HUDEP-2 (cell line): ENCODE results near the gene SEC16A.
A peak's percentile ranks its signal among the peaks of the same experiment; 100 is the strongest.
"Not testable (repeated sequence)": the region's sequence is repeated elsewhere in the genome, so short reads cannot be mapped to it uniquely, and the experiment has no call there.

Source experiments
- DNase-seq, 76 experiments: peaks; one replicate each; lab custom pipeline; 2025; ENCODE audit not compliant: unreplicated experiment in 76 of 76; lab: John Stamatoyannopoulos, UW

Gene SEC16A

DNA sequence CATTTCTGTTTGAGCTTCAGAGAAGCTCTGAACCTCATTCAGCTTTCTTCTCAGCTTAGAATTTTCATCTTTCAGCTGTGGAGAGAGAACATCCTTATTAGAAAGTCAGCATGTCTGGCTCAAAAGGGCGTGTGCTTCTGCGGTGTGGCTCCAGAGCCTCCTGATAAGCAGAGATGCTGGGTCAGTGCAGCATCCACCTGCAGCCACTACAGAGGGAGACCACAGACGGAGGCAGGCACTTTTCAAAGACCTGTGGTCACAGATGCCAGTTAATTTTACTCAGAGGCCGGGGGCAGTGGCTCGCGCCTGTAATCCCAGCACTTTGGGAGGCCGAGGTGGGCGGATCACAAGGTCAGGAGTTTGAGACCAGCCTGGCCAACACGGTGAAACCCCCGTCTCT lies 76.9 kb downstream of the SEC16A start:
- DNase-seq, result not testable (repeated sequence)

DNA sequence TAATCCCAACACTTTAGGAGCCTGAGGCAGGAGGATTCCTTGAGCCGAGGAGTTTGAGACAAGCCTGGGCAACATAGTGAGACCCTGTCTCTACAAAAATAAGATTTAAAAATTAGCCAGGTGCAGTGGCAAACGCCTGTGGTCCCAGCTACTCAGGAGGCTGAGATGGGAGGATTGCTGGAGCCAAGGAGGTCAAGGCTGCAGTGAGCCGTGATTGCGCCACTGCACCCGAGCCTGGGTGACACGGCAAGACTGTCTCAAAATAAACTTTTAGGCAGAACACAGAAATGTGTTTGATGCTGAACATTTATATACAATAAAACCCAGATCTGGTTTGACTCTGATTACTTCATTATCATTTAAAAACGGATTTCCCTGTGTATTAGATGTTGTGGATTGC lies 77.4 kb downstream of the SEC16A start:
- DNase-seq, result no peak

GRCh38 chr9:136404801-136405136 lies 78.1 kb downstream of the SEC16A start:
- no peak for DNase-seq

DNA sequence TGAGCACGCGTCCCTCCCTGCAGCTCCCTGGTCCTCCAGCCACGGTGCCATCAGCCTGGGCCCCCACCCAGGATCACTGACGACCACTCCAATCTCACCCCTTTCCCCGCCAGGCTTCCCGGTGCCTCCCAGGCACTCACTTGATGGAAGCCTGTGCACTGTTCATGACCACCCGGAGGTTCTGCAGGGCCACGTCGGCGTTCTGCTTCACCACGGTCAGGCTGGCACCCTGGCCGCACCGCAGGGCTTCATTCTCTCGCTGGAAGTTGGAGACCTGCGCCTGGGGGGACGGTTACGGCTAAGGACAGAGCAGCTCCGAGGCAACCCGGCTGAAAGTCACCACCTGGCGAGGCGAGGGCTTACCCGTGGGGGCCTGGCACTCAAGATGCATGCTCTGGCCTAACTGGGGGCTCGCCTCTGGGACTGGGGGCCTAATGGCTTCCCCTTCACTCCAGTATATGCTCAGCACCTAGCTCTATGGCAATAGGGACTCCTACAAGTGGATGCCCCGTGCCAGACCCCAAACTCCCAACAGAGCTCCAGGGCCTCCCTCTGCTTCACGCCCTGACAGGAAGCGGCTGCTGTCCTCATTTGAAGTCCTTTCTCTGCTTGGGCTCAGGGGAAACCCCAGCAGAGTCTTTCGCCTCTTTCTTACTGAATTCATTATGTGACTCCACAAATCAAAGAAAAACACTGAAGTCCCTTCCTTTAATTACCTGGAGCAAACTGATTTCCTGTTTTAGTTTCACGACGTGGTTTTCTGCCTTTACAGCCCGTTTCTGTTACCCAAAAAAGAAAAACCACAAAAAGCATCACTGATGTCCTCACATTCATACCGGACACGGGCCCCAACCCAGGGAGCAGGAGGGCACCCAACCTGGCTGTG lies 78.7 kb downstream of the SEC16A start:
- no peak for DNase-seq

GRCh38 chr9:136403538-136403914 lies 79.3 kb downstream of the SEC16A start:
- peak in 1 of 76 experiments; percentile 11 for DNase-seq

DNA sequence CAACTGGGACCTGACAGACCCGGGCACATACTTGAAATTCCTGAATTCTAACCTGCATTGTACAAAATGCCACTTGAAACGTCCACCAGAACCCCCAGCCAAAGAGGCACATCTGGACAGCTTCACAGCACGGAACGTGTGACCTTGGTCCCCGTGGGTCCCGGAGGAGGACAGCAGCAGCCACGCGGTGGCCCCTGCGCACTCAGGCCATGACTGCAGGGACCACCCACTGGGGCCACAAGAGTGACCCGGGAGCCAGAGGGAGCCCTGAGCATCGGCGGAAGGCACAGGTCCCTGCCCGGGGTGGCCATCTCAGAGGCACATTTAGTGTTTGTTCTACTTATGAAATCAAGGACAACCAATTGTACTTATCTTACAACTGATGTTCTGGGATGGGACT lies 80.8 kb downstream of the SEC16A start:
- no peak for DNase-seq

DNA sequence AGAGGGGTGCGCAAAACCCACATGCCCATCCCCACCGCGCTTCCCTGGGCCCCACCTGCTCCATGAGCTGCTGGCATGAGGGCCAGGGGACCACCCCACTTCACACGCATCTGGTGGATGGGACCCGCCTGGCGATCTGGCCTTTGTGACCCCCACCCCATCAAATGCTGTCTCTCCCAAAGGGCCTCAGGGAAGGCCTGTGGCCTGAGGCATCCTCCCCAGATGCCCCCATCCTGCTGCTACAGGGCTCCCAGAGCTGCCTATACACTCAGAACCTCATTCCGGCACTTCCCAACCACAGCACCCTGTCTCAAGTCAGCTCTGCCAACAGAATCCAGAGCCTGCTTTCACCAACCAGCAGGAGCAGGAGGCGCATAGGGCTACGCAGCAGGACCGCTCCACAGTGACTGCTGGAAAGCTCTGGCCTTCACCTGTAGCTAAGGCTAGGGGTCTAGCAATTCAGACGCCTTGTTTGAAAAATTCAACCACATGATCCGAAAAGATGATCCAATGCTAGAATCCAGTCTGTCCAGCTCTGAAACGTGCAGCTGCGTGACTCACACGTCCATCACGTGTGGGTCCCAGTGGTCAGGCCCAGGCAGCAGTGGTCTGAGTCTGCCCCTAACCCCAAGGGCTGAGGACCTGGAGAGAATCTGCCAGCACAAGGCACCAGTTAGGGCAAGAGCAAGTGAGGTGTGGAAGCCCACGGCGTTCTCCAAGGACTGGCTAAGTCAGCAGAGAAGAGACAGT lies 81.5 kb downstream of the SEC16A start:
- no peak for DNase-seq

DNA sequence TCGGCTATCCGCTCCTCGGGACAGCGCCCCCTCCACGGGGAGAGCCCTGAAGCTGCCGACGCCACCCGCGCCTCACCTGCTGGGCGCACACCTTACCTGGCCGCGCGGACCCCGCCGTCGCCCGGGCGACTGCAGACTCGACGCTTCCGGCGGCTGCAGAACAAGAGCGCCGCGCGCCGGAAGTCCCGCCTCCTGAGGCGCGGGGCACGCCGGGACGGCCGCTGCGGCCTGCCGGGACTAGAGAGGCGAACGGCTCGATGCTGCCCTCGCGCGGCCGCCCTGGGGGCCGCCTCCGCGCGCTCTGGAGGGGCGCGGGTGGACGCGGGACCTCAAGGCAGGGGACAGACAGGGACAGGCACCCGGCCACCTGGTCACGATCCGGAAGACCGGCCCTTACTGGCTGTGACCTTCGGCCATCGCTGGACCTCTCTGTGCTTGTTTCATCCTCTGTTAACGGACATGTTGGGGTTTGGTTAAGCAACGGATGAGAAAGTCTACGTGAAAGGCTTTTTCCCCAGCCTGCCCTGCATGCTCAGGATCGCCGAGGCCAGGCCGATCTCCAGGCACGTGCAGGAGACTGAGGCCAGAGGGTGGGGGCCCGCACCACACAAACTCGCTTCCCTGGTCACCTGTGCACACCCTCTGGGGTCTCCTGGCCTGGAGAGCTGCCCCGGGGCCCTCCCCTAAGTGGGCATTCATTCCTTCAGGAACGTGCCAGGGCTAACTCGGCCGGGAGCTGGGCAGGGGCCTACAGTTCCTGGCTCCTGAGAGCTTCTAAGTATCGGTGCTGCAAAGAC lies 82.6 kb downstream of the SEC16A start, which contains the start of gene SNAPC4:
SNAPC4 (minus strand) TSS at position 133 of the 797 bp plus-strand sequence. CDS start 1,742 bp downstream, outside the sequence.
- peak in 73 of 76 experiments; percentile 4 to 85 (median 70) for DNase-seq

DNA sequence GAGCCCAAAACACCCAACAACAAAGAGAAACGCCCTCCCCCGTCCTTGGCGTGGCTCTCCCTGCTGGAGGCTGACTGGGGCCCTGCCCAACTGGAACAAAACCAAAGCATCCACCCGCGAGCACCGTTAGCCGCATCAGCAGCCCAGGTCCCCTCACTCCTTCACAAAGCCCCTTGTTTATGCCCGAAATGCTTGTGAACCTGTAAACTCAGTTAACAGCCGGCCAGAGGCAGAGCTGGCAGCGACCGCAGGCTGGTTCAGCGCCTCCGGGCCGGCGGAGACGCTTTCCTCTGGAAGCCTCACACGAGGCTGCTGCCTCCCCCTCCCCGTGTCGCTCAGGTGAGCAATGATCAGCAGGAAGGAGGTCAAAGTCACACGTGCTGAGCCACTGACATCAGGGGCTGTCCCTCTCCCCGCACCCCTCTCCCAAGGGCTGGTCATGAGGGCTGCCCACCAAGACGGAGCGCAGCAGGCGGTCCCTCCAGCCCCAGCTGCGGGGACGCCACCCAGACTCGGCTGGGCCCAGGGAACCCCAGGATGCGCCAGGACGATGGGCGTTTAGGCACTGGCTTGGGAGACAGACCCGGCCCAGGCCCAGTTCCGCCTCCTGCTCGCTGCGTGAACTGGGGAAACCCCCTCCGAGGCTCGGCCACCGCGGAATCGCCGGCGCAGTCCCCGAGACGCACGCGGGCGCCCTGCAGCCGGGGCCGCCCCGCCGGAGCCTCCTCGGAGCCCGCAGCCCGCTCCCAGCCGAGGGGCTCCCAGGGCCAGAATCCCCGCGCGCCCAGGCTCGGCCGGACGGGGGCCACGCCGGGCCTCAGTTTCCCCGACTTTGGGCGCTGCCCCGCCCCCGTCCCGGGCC lies 83.4 kb downstream of the SEC16A start:
- DNase-seq, result peak in 58 of 76 experiments; percentile 7 to 68 (median 40)

DNA sequence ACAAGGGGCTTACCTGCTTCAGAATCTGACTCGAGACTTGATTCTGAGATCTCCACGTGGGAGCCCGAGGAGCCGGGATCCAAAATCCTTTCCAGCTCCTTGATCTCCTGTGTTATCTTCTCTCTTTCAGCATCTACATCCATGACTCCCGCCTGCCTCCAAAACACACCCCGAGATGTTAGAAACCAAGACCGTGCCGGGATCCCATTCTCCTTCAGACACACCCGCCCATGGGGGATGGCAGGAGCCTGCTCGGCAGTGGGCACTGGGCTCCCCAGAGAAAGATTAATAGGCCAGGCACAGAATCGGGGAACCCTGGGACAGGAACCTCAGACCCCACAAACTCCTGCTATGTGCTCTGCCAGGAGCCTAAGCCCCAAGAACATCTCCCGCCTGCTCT lies 84.6 kb downstream of the SEC16A start:
- no peak for DNase-seq

- DNase-seq, result no peak
These were observed 85.2 kb downstream of the SEC16A start for GRCh38 chr9:136397643-136398042.

GRCh38 chr9:136396219-136396515 lies 86.7 kb downstream of the SEC16A start:
- DNase-seq, result no peak

- no peak for DNase-seq
These were observed 87.3 kb downstream of the SEC16A start for GRCh38 chr9:136395345-136396218.

GRCh38 chr9:136395020-136395340 lies 87.9 kb downstream of the SEC16A start:
- DNase-seq, result peak in 31 of 76 experiments; percentile 6 to 63 (median 27)

- peak in 45 of 76 experiments; percentile 6 to 62 (median 34) for DNase-seq
These were observed 88.4 kb downstream of the SEC16A start for GRCh38 chr9:136394312-136395019.

GRCh38 chr9:136393531-136393930 lies 89.3 kb downstream of the SEC16A start:
- DNase-seq, result no peak

- no peak for DNase-seq
These were observed 90.0 kb downstream of the SEC16A start for GRCh38 chr9:136392538-136393449.
